ENCODE results near the gene CERS2. TPM values are rescaled to one million over a fixed set of nuclear protein-coding genes. Genes with fewer than 3 reads are reported as not detected.

The CERS2 gene
- total and polyA plus RNA-seq, 10 of the 15 experiments (the other 5 are each of a cell fraction or from before 2014, with no cell fraction given), result 9.2 to 87.9 (median 50.8) TPM

DNA sequence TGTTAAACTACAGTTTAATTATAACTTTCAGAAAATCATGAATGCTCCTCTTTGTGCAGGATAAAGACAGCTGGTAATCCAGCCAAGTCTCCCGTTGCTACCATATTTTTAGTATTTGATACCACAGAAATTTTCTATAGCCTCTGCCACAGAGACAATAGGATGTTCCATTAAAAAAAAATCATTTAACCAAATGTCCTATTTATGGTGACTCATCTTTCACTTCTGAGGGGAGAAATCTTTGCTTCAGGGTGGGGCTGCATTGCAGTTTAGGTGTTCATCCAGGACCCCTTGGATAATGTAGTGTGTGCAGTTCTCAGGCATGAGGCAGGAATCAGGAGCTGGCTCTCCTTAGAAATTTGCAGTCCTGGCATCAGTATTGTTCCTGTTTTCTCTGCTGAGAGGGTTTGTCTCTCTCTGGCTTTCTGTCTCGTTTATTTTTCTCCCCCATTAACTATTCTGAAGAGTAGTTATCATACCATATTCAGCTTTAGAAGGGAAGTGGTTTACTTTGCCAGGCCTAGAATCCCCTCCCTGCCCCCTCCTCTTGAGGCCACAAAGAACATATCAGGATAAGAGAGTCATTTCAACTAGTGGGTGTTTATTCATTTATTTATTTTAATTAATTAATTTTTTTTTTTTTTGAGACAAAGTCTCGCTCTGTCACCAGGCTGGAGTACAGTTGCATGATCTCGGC lies 36.7 kb upstream of the CERS2 start:
- BruUV-seq (replicated peaks), result no TSS peak
- intact Hi-C loops (cut with micrococcal nuclease; ENCODE audit: unreplicated experiment), result no loop called here
- 73% methylated on average over 4 of the region's 4 CpGs for WGBS (ENCODE audit: insufficient coverage, insufficient replicate concordance, low lambda C conversion rate, missing lambda C conversion rate)
- ChIA-PET RAD21 (ENCODE audit: unreplicated experiment) (no interaction called here), POLR2A (interaction anchor here (0.6 to 1.3 kb wide), 2 partner anchors 47 to 87 kb away, joined by 4 to 5 read pairs; no protein-coding TSS in a partner anchor), CTCF (interaction anchor here (1.2 to 1.9 kb wide), 2 partner anchors 13 to 77 kb away, joined by 3 to 7 read pairs; no protein-coding TSS in a partner anchor), SMC1A (ENCODE audit: uncharacterized antibody, unreplicated experiment) (no interaction called here)
- Histone ChIP-seq H3K9me3 (replicated peaks; ENCODE audit: control insufficient read depth, insufficient read depth, low read length) (no peaks in the 10 kb centered on the region), H3K9ac (ENCODE audit: control insufficient read depth, insufficient read depth, low read length) (no peak overlapping the region), H3K27ac (ENCODE audit: control insufficient read depth, insufficient read depth) (no peak overlapping the region), H3K4me3 (no peak overlapping the region), H3K4me1 (ENCODE audit: control insufficient read depth, insufficient read depth, low read length) (peaks cover 7% of the 10 kb centered on the region), H4K20me1 (ENCODE audit: control insufficient read depth, insufficient read depth) (no peaks in the 10 kb centered on the region), H3K79me2 (ENCODE audit: control insufficient read depth, insufficient read depth, low read length) (peaks cover 11% of the 10 kb centered on the region), H3K27me3 (replicated peaks in 1 of 2; ENCODE audit: control insufficient read depth in 2 of 2, insufficient read depth in 2 of 2, low read length in 1 of 2) (no peaks in the 10 kb centered on the region), H3K4me2 (ENCODE audit: control insufficient read depth, insufficient read depth) (no peak overlapping the region), H2AFZ (ENCODE audit: control insufficient read depth, low read depth, low read length) (no peak overlapping the region), H3K36me3 (ENCODE audit: control insufficient read depth in 2 of 2, insufficient read depth in 2 of 2, low read length in 1 of 2) (no peaks in the 10 kb centered on the region)
- ATAC-seq (no peak), DNase-seq (ENCODE audit: low read depth, low spot score) (no peak), FAIRE-seq (no peak)
- in situ Hi-C loops (cut with MboI), result no loop called here
- no peak for TF ChIP-seq EZH2 (IDR thresholded peaks at IDR 0.05; ENCODE audit: borderline replicate concordance, control insufficient read depth, low read depth, low read length)
- no peak for TF ChIP-seq TCF12 (IDR thresholded peaks at IDR 0.05; ENCODE audit: low read depth, low read length)
- no peak for TF ChIP-seq RAD21 (IDR thresholded peaks at IDR 0.05; ENCODE audit: insufficient read depth, low read depth, low read length)
- no peak for TF ChIP-seq NFIC (IDR thresholded peaks at IDR 0.05; ENCODE audit: low read depth, low read length)
- no peak for TF ChIP-seq NR2C1 (IDR thresholded peaks at IDR 0.05)
- no peak for TF ChIP-seq RAD51 (IDR thresholded peaks at IDR 0.05)
- TF ChIP-seq SPI1 (IDR thresholded peaks at IDR 0.05; ENCODE audit: borderline replicate concordance, insufficient read depth, low read depth, low read length), result no peak
- no peak for TF ChIP-seq TCF7 (IDR thresholded peaks at IDR 0.05; ENCODE audit: borderline replicate concordance)
- TF ChIP-seq NFXL1 (IDR thresholded peaks at IDR 0.05; ENCODE audit: borderline replicate concordance), result no peak
- TF ChIP-seq, protein P1, sequence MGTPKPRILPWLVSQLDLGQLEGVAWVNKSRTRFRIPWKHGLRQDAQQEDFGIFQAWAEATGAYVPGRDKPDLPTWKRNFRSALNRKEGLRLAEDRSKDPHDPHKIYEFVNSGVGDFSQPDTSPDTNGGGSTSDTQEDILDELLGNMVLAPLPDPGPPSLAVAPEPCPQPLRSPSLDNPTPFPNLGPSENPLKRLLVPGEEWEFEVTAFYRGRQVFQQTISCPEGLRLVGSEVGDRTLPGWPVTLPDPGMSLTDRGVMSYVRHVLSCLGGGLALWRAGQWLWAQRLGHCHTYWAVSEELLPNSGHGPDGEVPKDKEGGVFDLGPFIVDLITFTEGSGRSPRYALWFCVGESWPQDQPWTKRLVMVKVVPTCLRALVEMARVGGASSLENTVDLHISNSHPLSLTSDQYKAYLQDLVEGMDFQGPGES (IDR thresholded peaks at IDR 0.05), result no peak
- no peak for TF ChIP-seq TARDBP (IDR thresholded peaks at IDR 0.05; ENCODE audit: borderline replicate concordance)
- TF ChIP-seq LARP7 (IDR thresholded peaks at IDR 0.05), result no peak
- no peak for TF ChIP-seq NBN (IDR thresholded peaks at IDR 0.05)
- no peak for TF ChIP-seq IKZF1 (conservative IDR thresholded peaks at IDR 0.05)

All from GM12878 (cell line).